Breast epithelium (tissue), 3 donors: ENCODE results near the gene C11orf97.

Experiments used
- CTCF ChIP-seq, 3 donors: fragments of 450-650 bp; IDR thresholded peaks; one replicate each; pipeline ENCODE4 v1.5.1; 2016 to 2017; ENCODE audit warnings: antibody characterized with exemption in 3 of 3, mild to moderate bottlenecking in 3 of 3, moderate library complexity in 3 of 3
- POLR2A ChIP-seq: fragments of 450-650 bp; IDR thresholded peaks from one replicate; pipeline ENCODE4 v1.6.1; 2016; ENCODE audit warnings: antibody characterized with exemption, mild to moderate bottlenecking, moderate library complexity
- POLR2AphosphoS5 ChIP-seq, 3 donors: sonication (generic); formaldehyde crosslinking; IDR thresholded peaks; one replicate each; pipeline ENCODE4 v1.6.1; 2017; ENCODE audit warnings: antibody characterized with exemption in 3 of 3

- TF ChIP-seq CTCF (IDR thresholded peaks at IDR 0.05) (no peak), POLR2AphosphoS5 (IDR thresholded peaks at IDR 0.05) (no peak), POLR2A (no peak)
Measured at GRCh38 chr11:94557421-94557820, 45.2 kb downstream of the C11orf97 start.
